ENCODE results near the gene DEPDC5. TPM values are rescaled to one million over a fixed set of nuclear protein-coding genes. Genes with fewer than 3 reads are reported as not detected.

The DEPDC5 gene
- total RNA-seq, 1 donor from 2014 or later, result 32.6 TPM

DNA sequence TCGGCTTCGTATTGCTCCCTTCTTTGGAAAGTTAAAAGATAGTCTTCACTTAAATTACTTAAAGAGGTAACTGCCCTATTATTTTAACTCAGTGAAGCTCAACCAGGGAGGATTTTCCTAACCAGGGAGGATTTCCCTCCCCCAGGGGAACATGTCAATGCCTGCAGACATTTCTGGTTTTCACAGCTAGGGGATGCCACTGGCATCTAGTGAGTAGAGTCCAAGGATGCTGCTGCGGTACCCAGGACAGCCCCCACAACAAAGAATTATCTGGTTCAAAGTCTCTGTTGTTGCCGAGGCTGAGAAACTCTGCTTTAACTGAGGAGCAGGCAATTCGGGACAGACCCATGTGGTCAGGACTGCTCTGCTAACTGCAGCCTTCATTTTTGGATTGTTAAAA is 82.2 kb downstream of the DEPDC5 start:
- no peaks in the 10 kb centered on the region for H3K4me1 Mint-ChIP-seq (ENCODE audit: unreplicated experiment)
- H3K4me3 Mint-ChIP-seq (ENCODE audit: unreplicated experiment), result no peak overlapping the region
- no peak overlapping the region for H3K27ac Mint-ChIP-seq (ENCODE audit: unreplicated experiment)
- no peaks in the 10 kb centered on the region for H3K27me3 Mint-ChIP-seq (ENCODE audit: unreplicated experiment)
- peaks cover 28% of the 10 kb centered on the region for H3K36me3 Mint-ChIP-seq (ENCODE audit: low read depth, unreplicated experiment)
- no peak for DNase-seq (ENCODE audit: low spot score)
- no peaks in the 10 kb centered on the region for H3K9me3 Mint-ChIP-seq (ENCODE audit: unreplicated experiment)
- TF ChIP-seq, protein P1, sequence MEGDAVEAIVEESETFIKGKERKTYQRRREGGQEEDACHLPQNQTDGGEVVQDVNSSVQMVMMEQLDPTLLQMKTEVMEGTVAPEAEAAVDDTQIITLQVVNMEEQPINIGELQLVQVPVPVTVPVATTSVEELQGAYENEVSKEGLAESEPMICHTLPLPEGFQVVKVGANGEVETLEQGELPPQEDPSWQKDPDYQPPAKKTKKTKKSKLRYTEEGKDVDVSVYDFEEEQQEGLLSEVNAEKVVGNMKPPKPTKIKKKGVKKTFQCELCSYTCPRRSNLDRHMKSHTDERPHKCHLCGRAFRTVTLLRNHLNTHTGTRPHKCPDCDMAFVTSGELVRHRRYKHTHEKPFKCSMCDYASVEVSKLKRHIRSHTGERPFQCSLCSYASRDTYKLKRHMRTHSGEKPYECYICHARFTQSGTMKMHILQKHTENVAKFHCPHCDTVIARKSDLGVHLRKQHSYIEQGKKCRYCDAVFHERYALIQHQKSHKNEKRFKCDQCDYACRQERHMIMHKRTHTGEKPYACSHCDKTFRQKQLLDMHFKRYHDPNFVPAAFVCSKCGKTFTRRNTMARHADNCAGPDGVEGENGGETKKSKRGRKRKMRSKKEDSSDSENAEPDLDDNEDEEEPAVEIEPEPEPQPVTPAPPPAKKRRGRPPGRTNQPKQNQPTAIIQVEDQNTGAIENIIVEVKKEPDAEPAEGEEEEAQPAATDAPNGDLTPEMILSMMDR (IDR thresholded peaks at IDR 0.05; ENCODE audit: unreplicated experiment), result no peak

DNA sequence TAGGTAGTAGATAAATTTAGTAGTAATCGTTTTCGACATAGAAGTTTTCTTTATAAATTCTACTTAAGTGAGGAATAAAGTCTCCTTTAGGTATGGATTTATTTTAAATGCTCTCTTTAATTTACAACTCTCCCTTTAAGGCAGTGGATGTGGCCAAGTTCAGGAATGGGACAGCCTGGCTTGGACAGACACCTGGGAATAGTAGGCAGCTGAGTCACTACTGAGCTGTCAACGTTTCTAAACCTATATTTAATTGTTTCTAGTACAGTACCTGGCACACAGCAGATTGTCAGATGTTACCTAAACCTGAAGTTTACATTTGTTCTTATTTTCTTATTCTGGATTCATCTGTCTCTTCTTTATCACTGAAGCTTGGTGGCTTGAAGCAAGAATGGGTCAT is 85.1 kb downstream of the DEPDC5 start:
- TF ChIP-seq, protein P1 (IDR thresholded peaks at IDR 0.05; ENCODE audit: unreplicated experiment), result no peak
- Mint-ChIP-seq H3K27me3 (ENCODE audit: unreplicated experiment) (no peaks in the 10 kb centered on the region), H3K4me3 (ENCODE audit: unreplicated experiment) (no peak overlapping the region), H3K4me1 (ENCODE audit: unreplicated experiment) (no peaks in the 10 kb centered on the region), H3K36me3 (ENCODE audit: low read depth, unreplicated experiment) (peaks cover 32% of the 10 kb centered on the region), H3K9me3 (ENCODE audit: unreplicated experiment) (no peaks in the 10 kb centered on the region), H3K27ac (ENCODE audit: unreplicated experiment) (no peak overlapping the region)
- DNase-seq (ENCODE audit: low spot score), result no peak

DNA sequence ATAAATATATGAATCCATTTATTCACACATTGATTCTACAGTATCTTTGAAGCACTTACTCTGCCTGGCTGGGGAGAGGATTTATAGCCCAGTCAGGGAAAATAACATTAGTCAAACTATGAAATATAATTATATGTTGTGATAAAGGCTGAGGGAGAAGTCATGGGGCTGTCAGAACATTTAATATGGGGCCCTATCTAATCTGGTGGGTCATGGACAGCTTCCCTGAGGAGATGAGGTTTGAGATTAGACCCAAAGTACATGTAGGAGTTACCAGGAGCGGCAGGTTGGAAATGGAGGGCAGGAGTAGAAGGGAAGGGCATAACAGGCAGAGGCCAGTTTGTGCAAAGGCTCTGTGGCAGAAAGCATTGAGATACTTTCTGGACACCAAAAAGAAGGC is 86.2 kb downstream of the DEPDC5 start:
- H3K27me3 Mint-ChIP-seq (ENCODE audit: unreplicated experiment), result no peaks in the 10 kb centered on the region
- H3K36me3 Mint-ChIP-seq (ENCODE audit: low read depth, unreplicated experiment), result peaks cover 32% of the 10 kb centered on the region
- H3K4me1 Mint-ChIP-seq (ENCODE audit: unreplicated experiment), result no peaks in the 10 kb centered on the region
- H3K4me3 Mint-ChIP-seq (ENCODE audit: unreplicated experiment), result no peak overlapping the region
- no peak overlapping the region for H3K27ac Mint-ChIP-seq (ENCODE audit: unreplicated experiment)
- no peaks in the 10 kb centered on the region for H3K9me3 Mint-ChIP-seq (ENCODE audit: unreplicated experiment)
- DNase-seq (ENCODE audit: low spot score), result no peak
- TF ChIP-seq, protein P1 (IDR thresholded peaks at IDR 0.05; ENCODE audit: unreplicated experiment), result no peak

- Mint-ChIP-seq H3K4me3 (ENCODE audit: unreplicated experiment) (no peak overlapping the region), H3K4me1 (ENCODE audit: unreplicated experiment) (no peaks in the 10 kb centered on the region), H3K27me3 (ENCODE audit: unreplicated experiment) (no peaks in the 10 kb centered on the region), H3K9me3 (ENCODE audit: unreplicated experiment) (no peaks in the 10 kb centered on the region), H3K27ac (ENCODE audit: unreplicated experiment) (no peak overlapping the region), H3K36me3 (ENCODE audit: low read depth, unreplicated experiment) (peaks cover 32% of the 10 kb centered on the region)
- no peak for DNase-seq (ENCODE audit: low spot score)
- TF ChIP-seq, protein P1 (IDR thresholded peaks at IDR 0.05; ENCODE audit: unreplicated experiment), result no peak
Measured at GRCh38 chr22:31840585-31840984, 86.8 kb downstream of the DEPDC5 start.

GRCh38 chr22:31841078-31841827 is 87.4 kb downstream of the DEPDC5 start:
- H3K4me3 Mint-ChIP-seq (ENCODE audit: unreplicated experiment), result no peak overlapping the region
- no peaks in the 10 kb centered on the region for H3K9me3 Mint-ChIP-seq (ENCODE audit: unreplicated experiment)
- H3K27ac Mint-ChIP-seq (ENCODE audit: unreplicated experiment), result no peak overlapping the region
- DNase-seq (ENCODE audit: low spot score), result no peak
- TF ChIP-seq, protein P1 (IDR thresholded peaks at IDR 0.05; ENCODE audit: unreplicated experiment), result no peak
- no peaks in the 10 kb centered on the region for H3K4me1 Mint-ChIP-seq (ENCODE audit: unreplicated experiment)
- H3K27me3 Mint-ChIP-seq (ENCODE audit: unreplicated experiment), result no peaks in the 10 kb centered on the region
- H3K36me3 Mint-ChIP-seq (ENCODE audit: low read depth, unreplicated experiment), result peaks cover 36% of the 10 kb centered on the region
